ENCODE measurements around the gene KIRREL3. TPM values are rescaled to one million over a fixed set of nuclear protein-coding genes. Genes with fewer than 3 reads are reported as not detected.

The KIRREL3 gene
- total and polyA plus RNA-seq, 2 of the 8 experiments (the other 6 are each of a cell fraction or from before 2014, with no cell fraction given), result 0.29 to 0.32 TPM

GRCh38 chr11:126744699-126745098 is 255.9 kb downstream of the KIRREL3 start:
- POLR2A ChIA-PET (ENCODE audit: partially characterized antibody), result no interaction called here
- FAIRE-seq (no peak), DNase-seq (ENCODE audit: low read depth in 1 of 2, low spot score in 2 of 2) (no peak)
- H2BK5ac ChIP-seq (ENCODE audit: low read depth, low read length), result no peak overlapping the region
- CTCF ChIA-PET (ENCODE audit: partially characterized antibody), result interaction anchor here (1.0 kb wide), 1 partner anchor 17 kb away, joined by 3 read pairs; no protein-coding TSS in a partner anchor
- H2BK120ac ChIP-seq (replicated peaks; ENCODE audit: low read depth, low read length), result no peak overlapping the region
- no peaks in the 10 kb centered on the region for H4K20me1 ChIP-seq (replicated peaks in 1 of 2; ENCODE audit: control insufficient read depth in 1 of 2, insufficient read depth in 2 of 2, low read length in 2 of 2)
- H3K9me3 ChIP-seq (ENCODE audit: insufficient read depth in 2 of 2, low read depth in 1 of 2, low read length in 1 of 2), result no peaks in the 10 kb centered on the region
- 86% methylated on average over 4 of the region's 4 CpGs; no CpG with 5 or more reads in 1 of the 2 experiments for WGBS, 2 experiments (ENCODE audit: extremely low coverage in 1 of 2, insufficient coverage in 1 of 2, insufficient read length in 1 of 2, insufficient replicate concordance in 2 of 2, low coverage in 1 of 2, low lambda C conversion rate in 2 of 2, missing lambda C conversion rate in 1 of 2)
- no peak overlapping the region for H3K27ac ChIP-seq (ENCODE audit: low read depth, low read length)
- H3K36me3 ChIP-seq (ENCODE audit: control insufficient read depth in 2 of 4, insufficient read depth in 4 of 4, low read length in 3 of 4), result no peaks in the 10 kb centered on the region
- no peaks in the 10 kb centered on the region for H3K79me2 ChIP-seq (ENCODE audit: control insufficient read depth in 1 of 2, insufficient read depth in 2 of 2, low read length in 2 of 2)
- no peak overlapping the region for H4K91ac ChIP-seq (replicated peaks; ENCODE audit: insufficient read length, low read length)
- no peak overlapping the region for H3K56ac ChIP-seq (replicated peaks; ENCODE audit: insufficient read length, low read depth, low read length)
- TF ChIP-seq BCL11A (IDR thresholded peaks at IDR 0.05; ENCODE audit: low read depth in 2 of 2, low read length in 2 of 2) (no peak), CTCF (IDR thresholded peaks at IDR 0.05; ENCODE audit: control extremely low read depth in 1 of 3, insufficient read depth in 1 of 3, low read depth in 1 of 3, low read length in 3 of 3) (no peak), EZH2 (IDR thresholded peaks at IDR 0.05; ENCODE audit: low read depth, low read length, severe bottlenecking) (no peak), RBBP5 (IDR thresholded peaks at IDR 0.05; ENCODE audit: borderline replicate concordance, low read depth, low read length) (no peak)
- no peak overlapping the region for H3K14ac ChIP-seq (ENCODE audit: insufficient read length)
- no peaks in the 10 kb centered on the region for H3K27me3 ChIP-seq (replicated peaks in 1 of 4; ENCODE audit: control insufficient read depth in 3 of 4, extremely low read depth in 1 of 4, insufficient read depth in 3 of 4, low read length in 3 of 4)
- H3K18ac ChIP-seq (ENCODE audit: extremely low read depth, low read length), result no peak overlapping the region
- no peak overlapping the region for H2BK20ac ChIP-seq (ENCODE audit: low read length)
- H2BK12ac ChIP-seq (ENCODE audit: low read depth, low read length), result no peak overlapping the region
- H2BK15ac ChIP-seq (ENCODE audit: low read length), result no peak overlapping the region
- H3K4me3 ChIP-seq (ENCODE audit: extremely low read depth in 1 of 4, insufficient read depth in 2 of 4, low read depth in 3 of 4, low read length in 4 of 4), result no peak overlapping the region
- H4K8ac ChIP-seq (ENCODE audit: extremely low read depth, insufficient read depth, low read length), result no peak overlapping the region
- H2AFZ ChIP-seq (ENCODE audit: low read length), result no peak overlapping the region
- H3K23me2 ChIP-seq (ENCODE audit: low read depth, low read length), result no peaks in the 10 kb centered on the region
- no peak overlapping the region for H3K23ac ChIP-seq (ENCODE audit: insufficient read length)
- no peak overlapping the region for H3K9ac ChIP-seq (replicated peaks in 1 of 4; ENCODE audit: extremely low read depth in 1 of 4, low read depth in 3 of 4, low read length in 3 of 4)
- H3K4me1 ChIP-seq (replicated peaks in 1 of 4; ENCODE audit: control insufficient read depth in 3 of 4, insufficient read depth in 4 of 4, low read length in 3 of 4), result peaks cover 0 to 7% (median 4%) of the 10 kb centered on the region in 4 experiments; a peak in 4 of 7 replicates
- H3K4me2 ChIP-seq (ENCODE audit: insufficient read depth in 1 of 2, low read depth in 2 of 2, low read length in 2 of 2), result no peak overlapping the region
- no peak overlapping the region for H3K4ac ChIP-seq (replicated peaks; ENCODE audit: insufficient read length, low read depth, low read length)
- H4K5ac ChIP-seq (ENCODE audit: insufficient read length, low read depth, low read length), result no peak overlapping the region
- H2AK5ac ChIP-seq (ENCODE audit: low read depth, low read length), result no peak overlapping the region
- no peaks in the 10 kb centered on the region for H3K79me1 ChIP-seq (ENCODE audit: low read depth, low read length)

Data from H1 (cell line).